GM12873 (cell line): ENCODE results near the gene JPH3.

Experiments used
- TF ChIP-seq, protein P1 (sequence below): IDR thresholded peaks from 2 replicates; pipeline ENCODE4 v1.5.1; 2012; ENCODE audit warnings: low read depth, mild to moderate bottlenecking, moderate library complexity, low read length, control low read depth; ENCODE audit not compliant: insufficient read depth; ENCODE audit errors: missing control alignments

Gene JPH3

GRCh38 chr16:87705771-87706277 is 103.5 kb downstream of the JPH3 start:
- TF ChIP-seq, protein P1, sequence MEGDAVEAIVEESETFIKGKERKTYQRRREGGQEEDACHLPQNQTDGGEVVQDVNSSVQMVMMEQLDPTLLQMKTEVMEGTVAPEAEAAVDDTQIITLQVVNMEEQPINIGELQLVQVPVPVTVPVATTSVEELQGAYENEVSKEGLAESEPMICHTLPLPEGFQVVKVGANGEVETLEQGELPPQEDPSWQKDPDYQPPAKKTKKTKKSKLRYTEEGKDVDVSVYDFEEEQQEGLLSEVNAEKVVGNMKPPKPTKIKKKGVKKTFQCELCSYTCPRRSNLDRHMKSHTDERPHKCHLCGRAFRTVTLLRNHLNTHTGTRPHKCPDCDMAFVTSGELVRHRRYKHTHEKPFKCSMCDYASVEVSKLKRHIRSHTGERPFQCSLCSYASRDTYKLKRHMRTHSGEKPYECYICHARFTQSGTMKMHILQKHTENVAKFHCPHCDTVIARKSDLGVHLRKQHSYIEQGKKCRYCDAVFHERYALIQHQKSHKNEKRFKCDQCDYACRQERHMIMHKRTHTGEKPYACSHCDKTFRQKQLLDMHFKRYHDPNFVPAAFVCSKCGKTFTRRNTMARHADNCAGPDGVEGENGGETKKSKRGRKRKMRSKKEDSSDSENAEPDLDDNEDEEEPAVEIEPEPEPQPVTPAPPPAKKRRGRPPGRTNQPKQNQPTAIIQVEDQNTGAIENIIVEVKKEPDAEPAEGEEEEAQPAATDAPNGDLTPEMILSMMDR = no peak

GRCh38 chr16:87706278-87707000 is 104.1 kb downstream of the JPH3 start:
- TF ChIP-seq, protein P1 = no peak

GRCh38 chr16:87707097-87707496 is 104.8 kb downstream of the JPH3 start:
- TF ChIP-seq, protein P1 = no peak

DNA sequence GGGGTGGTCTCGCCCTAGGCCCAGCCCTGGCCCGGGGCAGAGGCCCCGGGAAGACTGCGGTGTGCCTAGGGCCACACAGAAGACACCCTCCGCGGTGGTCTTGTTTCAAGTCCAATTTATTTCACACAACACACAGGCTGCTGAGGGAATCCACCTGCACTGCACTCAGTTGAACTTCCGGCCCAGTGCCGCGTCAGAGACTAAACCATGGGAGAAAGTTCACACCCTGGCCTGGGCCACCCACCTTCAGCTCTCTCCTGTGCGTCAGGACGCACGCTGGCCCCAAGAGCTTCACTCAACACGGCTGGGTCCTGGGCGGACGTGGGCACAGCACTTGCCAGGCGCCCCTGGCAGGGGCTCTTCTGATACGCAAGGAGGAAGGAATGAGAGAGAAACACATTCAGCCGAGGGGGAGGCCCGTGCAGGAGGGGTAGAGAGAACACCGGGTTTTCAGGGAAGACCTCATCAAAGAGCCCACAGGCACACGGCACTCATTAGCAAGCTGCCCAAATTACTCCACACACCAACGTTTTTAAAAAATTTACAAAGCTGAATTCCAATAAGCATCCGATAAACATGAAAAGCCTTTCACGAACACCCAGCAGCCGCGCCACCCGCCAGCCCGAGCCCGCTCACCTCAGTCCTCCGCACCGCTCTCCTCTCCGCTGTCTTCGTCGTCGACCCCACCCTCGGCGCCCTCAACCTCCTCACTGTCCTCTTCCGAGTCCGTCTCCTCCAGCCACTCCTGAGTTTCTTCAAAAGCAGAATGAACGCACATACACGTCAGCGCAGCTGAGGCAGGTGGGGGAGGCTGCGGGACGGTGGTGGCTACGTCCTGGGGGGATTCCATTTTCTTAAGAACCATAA is 105.6 kb downstream of the JPH3 start:
- TF ChIP-seq, protein P1 = no peak

DNA sequence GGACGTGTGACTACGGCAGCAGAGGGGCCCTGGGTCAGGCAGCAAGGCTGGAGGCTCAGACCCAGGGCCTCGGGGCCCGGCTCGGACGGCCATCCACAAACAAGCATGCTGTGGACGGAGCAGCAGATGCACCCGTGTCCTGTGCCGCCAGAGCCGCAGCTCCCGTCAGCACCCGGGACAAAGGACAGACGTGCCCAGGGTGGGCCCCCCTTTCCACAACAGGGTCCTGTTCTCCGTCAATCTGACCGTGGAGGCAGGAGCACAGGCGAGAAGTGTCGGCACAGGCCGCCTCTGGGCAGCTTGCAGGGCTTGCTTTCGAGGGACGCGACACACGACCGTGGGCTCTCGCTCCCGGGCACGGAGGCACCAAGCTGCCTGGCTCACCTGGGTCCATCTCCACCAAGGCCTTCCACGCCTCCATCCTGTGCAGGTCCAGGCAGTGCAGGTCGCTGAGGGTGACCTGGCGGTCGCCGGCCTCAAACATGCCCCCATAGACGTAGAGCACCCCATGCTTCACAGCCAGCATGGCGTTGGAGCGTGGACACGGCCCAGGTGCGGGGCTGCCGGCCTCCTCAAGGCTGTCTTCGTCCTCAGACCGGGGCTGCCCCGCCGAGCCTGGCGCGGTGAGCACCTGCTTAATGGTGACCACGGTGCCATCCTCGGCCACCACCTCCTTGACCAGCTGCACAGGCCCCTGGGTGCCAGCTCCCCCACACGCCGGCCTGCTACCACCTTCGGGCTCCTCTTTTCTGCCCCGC is 106.8 kb downstream of the JPH3 start:
- TF ChIP-seq, protein P1 = no peak

GRCh38 chr16:87709677-87710076 is 107.4 kb downstream of the JPH3 start:
- TF ChIP-seq, protein P1 = no peak
